H1 (cell line): Measurements from ENCODE around the gene EML1. TPM values are rescaled to one million over a fixed set of nuclear protein-coding genes. Genes with fewer than 3 reads are reported as not detected.

Experiments
- CTCF ChIA-PET: fragments of 300-600 bp; sonication (Branson Sonifier 250); formaldehyde crosslinking; loops from one replicate; lab custom pipeline; 2021; ENCODE audit not compliant: partially characterized antibody; lab: Charles Lee
- POLR2A ChIA-PET: fragments of 300-600 bp; sonication (Branson Sonifier 250); formaldehyde crosslinking; loops from one replicate; lab custom pipeline; 2021; ENCODE audit warnings: inconsistent platforms; ENCODE audit not compliant: partially characterized antibody; lab: Charles Lee
- DNase-seq, 2 experiments: peaks; one replicate each; pipeline versions ENCODE4 v3.0.0 to v3.0.0-alpha.2; 2010 to 2022; ENCODE audit warnings: low spot score in 2 of 2, low read depth in 1 of 2, mixed read lengths in 1 of 2
- FAIRE-seq: peaks from 2 replicates; lab custom pipeline; 2011; peaks lifted over from hg19 to GRCh38; lab: Jason Lieb, UNC
- H2AFZ ChIP-seq: 2 replicates; pipeline ENCODE4 v1.8.1; 2012; ENCODE audit warnings: low read length, inconsistent platforms
- H2AK5ac ChIP-seq: 2 replicates; pipeline ENCODE4 v1.6.1; 2013; ENCODE audit warnings: low read depth, low read length
- H2BK120ac ChIP-seq: replicated peaks from 2 replicates; pipeline ENCODE3; 2013; ENCODE audit warnings: low read depth, low read length, inconsistent platforms
- H2BK12ac ChIP-seq: 2 replicates; pipeline ENCODE4 v1.6.1; 2013; ENCODE audit warnings: low read depth, low read length
- H2BK15ac ChIP-seq: 2 replicates; pipeline ENCODE4 v1.6.1; 2013; ENCODE audit warnings: low read length
- H2BK20ac ChIP-seq: 2 replicates; pipeline ENCODE4 v1.6.1; 2013; ENCODE audit warnings: low read length
- H2BK5ac ChIP-seq: 2 replicates; pipeline ENCODE4 v1.6.1; 2013; ENCODE audit warnings: low read depth, low read length
- H3K14ac ChIP-seq: 2 replicates; pipeline ENCODE4 v1.6.1; 2013; ENCODE audit warnings: inconsistent platforms; ENCODE audit not compliant: insufficient read length
- H3K18ac ChIP-seq: 2 replicates; pipeline ENCODE4 v1.6.1; 2013; ENCODE audit warnings: low read length; ENCODE audit errors: extremely low read depth
- H3K23ac ChIP-seq: 2 replicates; pipeline ENCODE4 v1.6.1; 2013; ENCODE audit warnings: inconsistent platforms; ENCODE audit not compliant: insufficient read length
- H3K23me2 ChIP-seq: 2 replicates; pipeline ENCODE4 v1.6.1; 2013; ENCODE audit warnings: low read depth, low read length
- H3K27ac ChIP-seq: 2 replicates; pipeline ENCODE4 v1.6.1; 2011; ENCODE audit warnings: low read depth, low read length, inconsistent platforms
- H3K27me3 ChIP-seq, 4 experiments: replicated peaks in 1 of 4; 1 replicate in 1 of 4; 2 replicates in 3 of 4; pipeline versions ENCODE4 v1.6.1 to v1.8.1; 2011 to 2013; ENCODE audit warnings: low read length in 3 of 4, mild to moderate bottlenecking in 3 of 4, inconsistent platforms in 2 of 4, mixed read lengths in 2 of 4, moderate library complexity in 1 of 4; ENCODE audit not compliant: control insufficient read depth in 3 of 4, insufficient read depth in 3 of 4; ENCODE audit errors: extremely low read depth in 1 of 4
- H3K36me3 ChIP-seq, 4 experiments: 2 replicates each; pipeline versions ENCODE4 v1.6.1 to v1.8.1; 2011 to 2013; ENCODE audit warnings: mild to moderate bottlenecking in 4 of 4, low read length in 3 of 4, moderate library complexity in 2 of 4, control low read depth in 1 of 4, inconsistent platforms in 1 of 4; ENCODE audit not compliant: insufficient read depth in 4 of 4, control insufficient read depth in 2 of 4
- H3K4ac ChIP-seq: replicated peaks from 2 replicates; pipeline ENCODE3; 2013; ENCODE audit warnings: low read length, low read depth, mixed read lengths, inconsistent platforms; ENCODE audit not compliant: insufficient read length
- H3K4me1 ChIP-seq, 4 experiments: replicated peaks in 1 of 4; 1 replicate in 1 of 4; 2 replicates in 3 of 4; pipeline versions ENCODE4 v1.6.1 to v1.8.1; 2011 to 2013; ENCODE audit warnings: low read length in 3 of 4, inconsistent platforms in 2 of 4, mixed read lengths in 1 of 4; ENCODE audit not compliant: insufficient read depth in 4 of 4, control insufficient read depth in 3 of 4
- H3K4me2 ChIP-seq, 2 experiments: 2 replicates each; pipeline versions ENCODE4 v1.6.1 to v1.8.1; 2011 to 2013; ENCODE audit warnings: low read depth in 2 of 2, low read length in 2 of 2, control low read depth in 1 of 2, inconsistent platforms in 1 of 2, mild to moderate bottlenecking in 1 of 2; ENCODE audit not compliant: insufficient read depth in 1 of 2
- H3K4me3 ChIP-seq, 4 experiments: fragments of 200-600, 300-600 bp in 1 of 4; sonication (generic), shearing (Covaris generic), sonication (Bioruptor Twin) in 1 of 4; 2 replicates each; pipeline versions ENCODE4 v1.5.1 to v1.8.1; 2011 to 2016; ENCODE audit warnings: low read length in 4 of 4, low read depth in 3 of 4, control low read depth in 2 of 4, inconsistent platforms in 2 of 4, mild to moderate bottlenecking in 2 of 4, mixed read lengths in 1 of 4, moderate library complexity in 1 of 4; ENCODE audit not compliant: insufficient read depth in 2 of 4; ENCODE audit errors: extremely low read depth in 1 of 4
- H3K56ac ChIP-seq: replicated peaks from 2 replicates; pipeline ENCODE3; 2013; ENCODE audit warnings: low read depth, mild to moderate bottlenecking, mixed read lengths, low read length, inconsistent platforms; ENCODE audit not compliant: insufficient read length
- H3K79me1 ChIP-seq: 2 replicates; pipeline ENCODE4 v1.6.1; 2013; ENCODE audit warnings: low read depth, low read length, control low read depth
- H3K79me2 ChIP-seq, 2 experiments: 2 replicates each; pipeline versions ENCODE4 v1.6.1 to v1.8.1; 2012 to 2013; ENCODE audit warnings: low read length in 2 of 2, mild to moderate bottlenecking in 2 of 2, inconsistent platforms in 1 of 2; ENCODE audit not compliant: insufficient read depth in 2 of 2, control insufficient read depth in 1 of 2
- H3K9ac ChIP-seq, 4 experiments: replicated peaks in 1 of 4; 1 replicate in 1 of 4; 2 replicates in 3 of 4; pipeline versions ENCODE4 v1.6.1 to v1.8.1; 2011 to 2013; ENCODE audit warnings: low read depth in 3 of 4, low read length in 3 of 4, control low read depth in 2 of 4, mild to moderate bottlenecking in 2 of 4, moderate library complexity in 2 of 4, inconsistent platforms in 1 of 4; ENCODE audit errors: extremely low read depth in 1 of 4
- H3K9me3 ChIP-seq, 2 experiments: 2 replicates each; pipeline versions ENCODE4 v1.6.1 to v1.8.1; 2012 to 2013; ENCODE audit warnings: mild to moderate bottlenecking in 2 of 2, moderate library complexity in 2 of 2, control low read depth in 1 of 2, inconsistent platforms in 1 of 2, low read depth in 1 of 2, low read length in 1 of 2, mixed read lengths in 1 of 2; ENCODE audit not compliant: insufficient read depth in 2 of 2
- H4K20me1 ChIP-seq, 2 experiments: replicated peaks in 1 of 2; 2 replicates each; pipeline versions ENCODE3 to v1.8.1; 2011 to 2013; ENCODE audit warnings: inconsistent platforms in 2 of 2, low read length in 2 of 2, mild to moderate bottlenecking in 1 of 2; ENCODE audit not compliant: insufficient read depth in 2 of 2, control insufficient read depth in 1 of 2
- H4K5ac ChIP-seq: 2 replicates; pipeline ENCODE4 v1.6.1; 2013; ENCODE audit warnings: low read length, low read depth, mixed read lengths, inconsistent platforms; ENCODE audit not compliant: insufficient read length
- H4K8ac ChIP-seq: 2 replicates; pipeline ENCODE4 v1.8.0; 2013; ENCODE audit warnings: mild to moderate bottlenecking, moderate library complexity, low read length, inconsistent platforms; ENCODE audit not compliant: insufficient read depth; ENCODE audit errors: extremely low read depth
- H4K91ac ChIP-seq: replicated peaks from 2 replicates; pipeline ENCODE3; 2013; ENCODE audit warnings: low read length, mixed read lengths, inconsistent platforms; ENCODE audit not compliant: insufficient read length
- GABPA ChIP-seq: IDR thresholded peaks from 2 replicates; pipeline ENCODE4 v1.6.1; 2011; ENCODE audit warnings: mild to moderate bottlenecking, low read length, moderate library complexity, borderline replicate concordance; ENCODE audit not compliant: insufficient read depth
- HDAC2 ChIP-seq, 2 experiments: fragments of 300-600 bp in 1 of 2; sonication (generic) in 1 of 2; IDR thresholded peaks; 2 replicates each; pipeline ENCODE4 v1.6.1; 2011 to 2012; ENCODE audit warnings: low read depth in 2 of 2, low read length in 2 of 2, mild to moderate bottlenecking in 2 of 2, moderate library complexity in 2 of 2, borderline replicate concordance in 1 of 2, inconsistent platforms in 1 of 2
- RNF2 ChIP-seq: fragments of 200-900, 300-1000 bp; sonication (generic); IDR thresholded peaks from 2 replicates; pipeline ENCODE4 v1.7.1; 2016; ENCODE audit warnings: borderline replicate concordance, low read depth, mild to moderate bottlenecking, antibody characterized with exemption, low read length; ENCODE audit not compliant: poor library complexity, severe bottlenecking; ENCODE audit errors: missing control alignments
- SIX5 ChIP-seq: IDR thresholded peaks from 2 replicates; pipeline ENCODE4 v1.6.1; 2011; ENCODE audit warnings: mild to moderate bottlenecking, low read depth, low read length
- SP4 ChIP-seq: IDR thresholded peaks from 2 replicates; pipeline ENCODE4 v1.6.1; 2012; ENCODE audit warnings: low read length, inconsistent platforms
- WGBS, 2 experiments: shearing (Covaris generic) in 1 of 2; methylation state at CpG; one replicate each; pipeline versions ENCODE4 v1.1.6 to v1.1.7; 2013 to 2015; ENCODE audit warnings: low lambda C conversion rate in 2 of 2, mixed read lengths in 2 of 2, inconsistent platforms in 1 of 2, low coverage in 1 of 2, missing lambda C conversion rate in 1 of 2; ENCODE audit not compliant: insufficient replicate concordance in 2 of 2, insufficient coverage in 1 of 2, insufficient read length in 1 of 2; ENCODE audit errors: extremely low coverage in 1 of 2, missing lambda C conversion rate in 1 of 2; 5-methylcytosine and 5-hydroxymethylcytosine counted together
- polyA plus RNA-seq, 7 experiments: library from polyadenylated mRNA; depleted of rRNA in 3 of 7; stranded (reverse) in 5 of 7; unstranded in 2 of 7; fragments of >200 nt in 5 of 7; fragments of 200-250 nt in 2 of 7; gene quantifications; 1 replicate in 5 of 7; 2 replicates in 1 of 7; 4 replicates in 1 of 7; pipeline versions ENCODE4 v1.2.1 to v1.2.3, GENCODE V29; 2011 to 2013; ENCODE audit warnings: missing spikeins in 2 of 7, mixed read lengths in 2 of 7
- total RNA-seq: library from RNA; stranded (reverse); fragmentation: NEBNext Ultra II Directional; extraction: Animal tissue kit (Norgen Biotek cat#: 25700); gene quantifications from 2 replicates; pipeline ENCODE4 v1.2.1, GENCODE V29; 2021

EML1 gene
- total and polyA plus RNA-seq, 2 of the 8 experiments (the other 6 are each of a cell fraction or from before 2014, with no cell fraction given): 11.1 to 24.7 TPM

DNA sequence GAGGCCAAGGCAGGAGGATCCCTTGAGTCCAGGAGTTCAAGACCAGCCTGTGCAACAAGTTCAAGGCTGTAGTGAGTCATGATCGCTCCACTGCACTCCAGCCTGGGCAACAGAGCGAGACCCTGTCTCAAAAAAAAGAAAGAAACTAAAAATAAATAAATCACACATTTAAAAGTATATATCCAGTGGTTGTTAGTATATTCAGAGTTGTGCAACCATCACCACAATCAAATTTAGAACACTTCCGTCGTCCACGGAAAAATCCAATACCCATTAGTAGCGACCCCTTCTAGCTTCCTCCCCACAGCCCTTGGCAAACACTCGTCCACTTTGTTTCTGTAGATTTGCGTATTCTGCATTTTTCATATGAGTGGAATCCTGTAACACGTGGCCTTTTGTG, 44.7 kb upstream of the EML1 start:
- no peak overlapping the region for H3K27ac ChIP-seq
- no peak overlapping the region for H2BK12ac ChIP-seq
- H3K4me1 ChIP-seq: peaks cover 4 to 10% (median 7%) of the 10 kb centered on the region in 4 experiments
- no peak overlapping the region for H2AK5ac ChIP-seq
- H2AFZ ChIP-seq: no peak overlapping the region
- H3K56ac ChIP-seq: no peak overlapping the region
- no peak overlapping the region for H2BK15ac ChIP-seq
- H2BK120ac ChIP-seq: no peak overlapping the region
- H2BK5ac ChIP-seq: no peak overlapping the region
- WGBS, 2 experiments: 77% methylated on average over 9 of the region's 9 CpGs; no CpG with 5 or more reads in 1 of the 2 experiments
- no peak for FAIRE-seq
- H3K4me2 ChIP-seq: no peak overlapping the region
- no peaks in the 10 kb centered on the region; a peak in 2 of 7 replicates for H3K27me3 ChIP-seq
- H3K79me1 ChIP-seq: no peaks in the 10 kb centered on the region
- H4K5ac ChIP-seq: no peak overlapping the region
- no peak for DNase-seq
- CTCF ChIA-PET: interaction anchor here (0.7 to 17.3 kb wide), 5 partner anchors 15 to 217 kb away, joined by 3 to 237 read pairs (median 4); no protein-coding TSS in a partner anchor
- H3K14ac ChIP-seq: no peak overlapping the region
- TF ChIP-seq RNF2 (no peak), HDAC2 (IDR thresholded peaks at IDR 0.05; ENCODE audit: borderline replicate concordance in 1 of 2, low read depth in 2 of 2, low read length in 2 of 2) (no peak), GABPA (no peak), SP4 (no peak), SIX5 (no peak)
- TF ChIP-seq, all 59 proteins: peak for 0
- Histone ChIP-seq H4K8ac (no peak overlapping the region), H3K4ac (no peak overlapping the region), H3K79me2 (no peaks in the 10 kb centered on the region), H3K9me3 (no peaks in the 10 kb centered on the region), H3K18ac (no peak overlapping the region), H3K23me2 (no peaks in the 10 kb centered on the region), H3K36me3 (no peaks in the 10 kb centered on the region), H2BK20ac (no peak overlapping the region), H4K91ac (no peak overlapping the region), H3K9ac (no peak overlapping the region), H4K20me1 (no peaks in the 10 kb centered on the region), H3K23ac (no peak overlapping the region), H3K4me3 (no peak overlapping the region)
- POLR2A ChIA-PET: no interaction called here
